Midbrain (tissue), 1 donor: Measurements from ENCODE around the gene FXYD2.
"Not testable (repeated sequence)": the region's sequence is repeated elsewhere in the genome, so short reads cannot be mapped to it uniquely, and the experiment has no call there.

Source experiments
- DNase-seq: peaks from one replicate; lab custom pipeline; 2025; lab: John Stamatoyannopoulos, UW

FXYD2 gene

DNA sequence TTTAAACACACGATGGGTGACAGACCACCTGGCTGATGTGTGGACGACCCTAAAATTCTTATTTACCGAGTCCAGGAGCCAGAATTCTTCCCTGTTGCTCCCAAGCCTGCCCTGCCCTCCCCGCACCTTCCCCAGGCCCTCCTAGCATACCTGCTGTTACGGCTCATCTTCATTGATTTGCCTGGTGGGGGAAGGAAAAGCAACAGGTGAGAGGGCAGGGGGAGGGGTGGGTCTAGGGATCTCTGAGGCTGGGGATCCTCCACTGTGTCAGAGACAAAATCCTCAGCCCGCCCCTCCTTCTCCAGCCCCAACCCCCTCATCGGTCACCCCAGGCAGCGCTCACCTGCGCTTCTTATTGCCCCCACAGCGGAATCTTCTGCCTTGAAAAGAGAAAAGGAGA lies 4.0 kb downstream of the FXYD2 start:
- no peak for DNase-seq

DNA sequence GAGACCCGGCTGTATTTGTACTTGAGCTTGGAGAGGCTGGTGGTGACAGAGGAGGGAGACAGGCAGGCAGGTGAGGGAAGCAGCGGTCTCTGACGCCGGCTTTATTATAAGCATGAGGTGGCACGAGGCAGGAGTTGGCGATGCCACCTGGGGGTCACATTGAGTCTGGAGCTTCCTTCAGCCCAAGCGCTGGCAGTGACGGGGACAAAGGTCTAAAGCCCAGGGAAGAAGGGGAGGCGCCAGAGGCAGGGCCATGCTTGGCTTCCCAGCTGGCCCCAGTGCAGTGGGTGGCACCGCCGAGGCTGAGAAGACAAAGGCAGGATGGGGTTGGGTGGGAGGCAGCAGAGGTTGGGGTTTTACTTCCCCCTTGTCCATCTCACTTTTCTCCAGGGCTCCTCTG lies 4.5 kb downstream of the FXYD2 start:
- no peak for DNase-seq

DNA sequence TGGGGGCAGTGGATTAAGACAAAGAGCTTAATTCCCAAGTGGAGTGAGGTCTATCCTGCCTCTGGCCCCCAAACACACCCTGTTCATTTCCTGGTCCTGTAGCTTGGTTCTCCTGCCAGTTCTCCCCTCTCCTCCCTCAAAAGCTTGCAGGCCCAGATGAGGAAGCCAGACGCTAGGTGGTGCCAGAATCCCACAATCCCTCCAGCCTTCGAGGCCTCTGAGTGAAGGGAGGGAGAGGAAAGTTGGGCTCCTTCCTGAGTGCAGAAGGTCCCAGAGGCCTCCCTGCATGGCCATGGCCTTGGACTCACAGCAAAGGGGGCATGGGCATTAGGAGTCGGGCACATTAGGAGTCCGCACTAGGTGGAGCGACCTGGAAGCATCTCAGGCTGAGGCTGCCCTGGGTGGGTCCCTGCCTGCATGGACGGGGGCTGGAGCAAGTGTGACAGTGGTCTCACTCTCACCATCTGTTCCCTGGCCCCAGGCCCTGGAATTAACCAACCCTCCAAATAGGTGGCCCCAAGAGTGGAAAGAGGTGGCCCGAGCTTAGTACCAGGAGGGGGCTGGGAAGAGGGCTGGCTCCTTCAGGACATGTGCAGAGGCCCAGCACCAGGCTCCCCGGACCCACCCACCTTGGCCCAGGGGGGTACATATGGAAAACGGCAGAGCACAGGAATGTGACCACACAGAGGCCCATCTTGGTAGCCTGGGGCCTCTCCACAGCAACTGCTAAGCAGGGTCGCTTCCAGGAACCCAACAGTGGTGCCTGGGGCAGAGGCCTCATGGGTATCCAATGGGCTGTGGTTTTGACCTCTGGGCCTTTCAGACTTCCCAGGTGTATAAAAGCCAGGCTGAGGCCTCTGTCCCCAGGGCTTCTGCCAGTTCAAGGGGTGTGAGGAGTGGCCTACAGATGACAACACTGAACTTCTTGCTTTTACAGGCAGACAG lies 5.2 kb downstream of the FXYD2 start:
- peak; percentile 45 for DNase-seq

GRCh38 chr11:117818041-117818873 lies 6.3 kb downstream of the FXYD2 start:
- DNase-seq: no peak

GRCh38 chr11:117817368-117818040 lies 7.0 kb downstream of the FXYD2 start:
- peak; percentile 85 for DNase-seq

GRCh38 chr11:117816846-117817367 lies 7.6 kb downstream of the FXYD2 start:
- DNase-seq: no peak

- no peak for DNase-seq
Observed at GRCh38 chr11:117816151-117816741, 8.3 kb downstream of the FXYD2 start.

DNA sequence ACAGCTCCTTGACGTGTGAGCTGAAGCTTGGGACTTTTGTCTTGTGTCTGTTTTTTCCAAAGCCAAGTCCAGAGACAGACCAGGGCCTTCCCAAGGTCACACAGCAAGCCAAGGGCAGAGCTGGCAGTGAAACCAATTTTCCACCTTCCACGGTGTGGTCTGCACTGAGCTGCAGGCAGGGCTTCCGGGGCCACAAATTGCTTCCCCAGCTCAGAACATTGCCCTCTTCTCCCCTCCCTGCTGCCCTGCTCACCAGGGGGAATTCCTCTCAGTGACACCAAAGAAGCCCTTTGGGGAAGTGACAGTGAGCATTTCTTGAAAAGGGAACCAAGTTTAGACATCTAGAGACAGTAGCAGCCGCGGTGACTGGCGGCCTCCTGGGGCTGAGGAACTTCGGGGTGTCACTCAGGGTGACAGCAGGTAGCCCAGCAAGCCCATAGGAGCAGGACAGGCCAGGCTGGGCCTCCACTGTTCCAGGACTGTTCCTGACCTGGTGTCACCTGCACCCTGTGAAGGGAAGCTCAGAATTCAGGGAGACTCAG lies 9.2 kb downstream of the FXYD2 start:
- peak; percentile 31 for DNase-seq

DNA sequence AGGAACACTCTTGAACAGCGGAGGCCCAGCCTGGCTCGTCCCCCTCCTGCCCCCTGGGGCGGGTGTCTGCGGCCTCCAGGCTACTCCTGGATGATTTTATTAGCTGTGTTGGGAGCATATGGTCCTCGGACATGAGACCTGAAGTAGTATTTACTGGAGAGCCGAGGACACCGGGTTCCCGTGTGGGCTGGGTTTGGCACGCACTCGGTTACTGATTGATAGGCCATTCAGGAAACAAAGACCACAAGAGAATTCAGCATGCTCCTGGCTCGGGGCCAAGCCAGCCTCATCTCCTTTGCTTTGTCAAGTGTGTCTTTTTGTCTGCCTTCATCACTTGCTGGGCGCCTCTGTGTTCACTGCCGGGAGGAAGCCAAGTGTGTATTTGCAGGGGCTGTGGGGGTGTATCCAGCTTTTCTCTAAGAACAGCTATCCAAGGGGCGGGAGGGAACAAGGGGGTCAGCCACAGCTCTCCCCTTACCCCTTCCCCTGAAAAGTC lies 9.7 kb downstream of the FXYD2 start:
- DNase-seq: no peak

GRCh38 chr11:117814204-117814765 lies 10.3 kb downstream of the FXYD2 start:
- DNase-seq: no peak

DNA sequence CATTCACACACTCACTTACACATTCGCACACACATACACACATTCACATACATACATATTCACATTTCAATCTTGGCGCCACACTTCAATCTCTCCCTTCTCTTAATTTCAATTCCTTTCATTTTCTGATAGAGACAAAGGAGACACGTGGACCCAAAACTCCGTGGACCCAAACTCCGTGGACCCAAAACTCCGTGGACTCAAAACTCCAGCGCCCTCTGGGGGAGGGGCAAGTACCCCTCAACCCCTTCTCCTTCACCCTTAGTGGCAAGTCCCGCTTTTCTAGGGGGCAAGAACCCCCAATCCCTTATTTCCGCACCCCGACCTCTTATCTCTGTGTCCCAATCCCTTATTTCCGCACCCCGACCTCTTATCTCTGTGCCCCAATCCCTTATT lies 14.5 kb downstream of the FXYD2 start:
- not testable (repeated sequence) for DNase-seq

- peak; percentile 81 for DNase-seq
Observed at GRCh38 chr11:117809236-117810055, 15.1 kb downstream of the FXYD2 start.

- DNase-seq: no peak
Observed at GRCh38 chr11:117808784-117809183, 15.8 kb downstream of the FXYD2 start.

DNA sequence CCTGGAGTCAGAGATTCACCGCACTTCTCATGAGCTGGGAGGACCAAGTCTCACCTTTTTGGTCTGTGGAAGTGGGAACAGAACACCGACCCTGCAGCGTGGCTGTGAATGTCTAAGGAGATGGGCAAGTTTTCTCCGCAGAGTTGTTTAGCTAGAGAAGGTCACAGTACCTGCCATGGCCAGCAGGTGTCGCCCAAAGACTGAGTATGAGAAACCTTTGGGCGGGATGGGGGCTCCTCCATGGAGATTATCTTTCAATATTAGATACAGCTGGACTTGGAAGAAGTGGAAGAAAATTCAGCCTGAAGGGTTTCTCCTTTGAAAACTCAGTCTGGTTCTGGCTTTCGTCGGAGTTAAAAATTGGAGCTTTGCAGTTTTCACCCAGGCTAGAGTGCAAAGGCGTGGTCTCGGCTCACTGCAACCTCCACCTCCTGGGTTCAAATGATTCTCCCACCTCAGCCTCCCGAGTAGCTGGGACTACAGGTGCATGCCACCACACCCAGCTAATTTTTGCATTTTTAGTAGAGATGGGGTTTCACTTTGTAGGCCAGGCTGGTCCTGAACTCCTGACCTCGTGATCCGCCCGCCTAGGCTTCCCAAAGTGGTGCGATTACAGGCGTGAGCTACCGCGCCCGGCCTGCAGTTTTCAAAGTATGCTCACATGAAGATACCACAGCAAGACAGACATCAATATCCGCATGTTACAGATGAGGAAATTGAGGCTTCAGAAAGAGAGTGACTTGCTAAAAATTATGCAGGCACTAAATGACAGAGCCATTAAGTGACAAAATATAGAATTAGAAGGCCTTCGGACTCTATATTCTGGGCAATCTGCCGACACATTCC lies 16.8 kb downstream of the FXYD2 start:
- DNase-seq: peak; percentile 74

- DNase-seq: no peak
Observed at GRCh38 chr11:117806846-117807245, 17.7 kb downstream of the FXYD2 start.

DNA sequence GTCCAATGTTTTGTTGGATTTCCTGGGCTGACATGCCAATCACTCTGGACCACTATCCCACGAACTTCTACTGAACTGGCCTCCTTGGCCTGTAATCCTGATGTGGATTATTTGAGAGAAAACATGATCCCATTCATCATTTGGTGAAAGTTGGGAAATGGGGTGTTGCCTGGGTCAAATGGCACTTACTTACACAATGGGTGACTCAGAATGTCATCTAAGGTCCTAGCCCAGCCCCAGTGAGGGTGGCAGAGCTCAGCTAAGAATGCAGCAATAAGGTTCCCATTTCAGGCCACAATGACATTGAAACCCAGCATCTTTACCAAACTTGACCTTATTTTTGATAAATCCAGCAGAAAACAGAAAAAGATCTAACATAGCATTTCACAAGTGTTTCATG lies 19.5 kb downstream of the FXYD2 start:
- DNase-seq: no peak

DNA sequence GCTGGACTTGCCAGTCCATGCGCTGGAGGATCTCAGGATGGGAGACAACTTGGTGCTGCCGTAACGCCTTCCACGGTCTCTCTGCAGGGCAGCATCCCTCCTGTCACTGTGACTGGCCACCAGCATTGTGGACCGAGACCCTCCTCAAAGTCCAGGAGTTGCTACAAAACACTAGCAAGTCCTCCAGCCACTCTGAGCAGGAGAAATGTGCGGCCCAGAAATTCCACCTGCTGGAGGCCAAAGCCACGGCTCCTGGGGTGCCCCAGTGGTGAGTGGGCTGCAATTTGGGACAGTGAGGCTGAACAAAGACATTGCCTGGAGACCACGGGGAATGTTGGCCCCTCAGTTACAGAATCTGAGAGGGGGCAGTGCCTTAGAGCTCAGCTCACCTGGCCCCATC lies 20.6 kb downstream of the FXYD2 start:
- no peak for DNase-seq

DNA sequence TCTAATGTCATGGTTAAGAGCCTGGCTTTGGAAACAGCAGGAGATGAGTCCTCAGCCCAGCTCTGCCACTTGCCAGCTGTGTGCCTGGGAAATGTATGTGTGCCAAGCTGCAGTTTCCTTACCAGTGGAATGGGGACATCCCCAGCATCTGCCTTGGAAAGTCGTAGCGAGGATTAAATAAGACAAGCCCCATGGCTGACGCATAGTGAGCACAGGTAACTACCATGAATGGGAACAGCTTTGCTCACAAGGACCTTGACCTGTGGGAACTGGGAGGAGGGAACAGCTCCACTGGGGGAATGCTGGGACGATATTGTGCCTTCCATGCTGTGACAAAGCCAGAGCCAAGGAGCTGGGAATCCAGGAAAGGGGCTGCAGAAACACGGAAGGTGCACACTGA lies 24.9 kb downstream of the FXYD2 start:
- no peak for DNase-seq
